Neural cell (in vitro differentiated cells): Measurements from ENCODE around the gene MAD1L1.

ENCODE experiments used
- CTCF ChIP-seq: fragments of 450-650 bp; IDR thresholded peaks from 2 replicates; pipeline ENCODE4 v1.5.1; 2014; ENCODE audit warnings: antibody characterized with exemption, mild to moderate bottlenecking, moderate library complexity; ENCODE audit not compliant: poor library complexity, severe bottlenecking
- EZH2 ChIP-seq: fragments of 200-600, 300-800 bp; shearing (Covaris generic), sonication (generic); IDR thresholded peaks from 2 replicates; pipeline ENCODE4 v1.6.1; 2014; ENCODE audit warnings: antibody characterized with exemption, low read length, borderline replicate concordance, mild to moderate bottlenecking; ENCODE audit not compliant: insufficient read depth, poor library complexity, severe bottlenecking
- POLR2AphosphoS5 ChIP-seq: IDR thresholded peaks from 2 replicates; pipeline ENCODE4 v1.6.1; 2012
- RAD21 ChIP-seq: fragments of 450-650 bp; conservative IDR thresholded peaks from 2 replicates; pipeline ENCODE4 v1.6.1; 2014; ENCODE audit warnings: antibody characterized with exemption, mild to moderate bottlenecking, moderate library complexity
- SMC3 ChIP-seq: fragments of 450-650 bp; conservative IDR thresholded peaks from 2 replicates; pipeline ENCODE4 v1.6.1; 2014; ENCODE audit warnings: antibody characterized with exemption, mild to moderate bottlenecking, moderate library complexity; ENCODE audit not compliant: poor library complexity

- no peak for TF ChIP-seq CTCF
- TF ChIP-seq POLR2AphosphoS5 = no peak
- TF ChIP-seq EZH2 = no peak
- TF ChIP-seq SMC3 = no peak
- TF ChIP-seq RAD21 = no peak
These were observed 147.8 kb downstream of the MAD1L1 start for GRCh38 chr7:2084781-2085505.
